ENCODE measurements around the gene DCTN4. TPM values are rescaled to one million over a fixed set of nuclear protein-coding genes. Genes with fewer than 3 reads are reported as not detected.

Gene DCTN4
- total RNA-seq, 1 experiment from 2014 or later: 48.5 TPM

DNA sequence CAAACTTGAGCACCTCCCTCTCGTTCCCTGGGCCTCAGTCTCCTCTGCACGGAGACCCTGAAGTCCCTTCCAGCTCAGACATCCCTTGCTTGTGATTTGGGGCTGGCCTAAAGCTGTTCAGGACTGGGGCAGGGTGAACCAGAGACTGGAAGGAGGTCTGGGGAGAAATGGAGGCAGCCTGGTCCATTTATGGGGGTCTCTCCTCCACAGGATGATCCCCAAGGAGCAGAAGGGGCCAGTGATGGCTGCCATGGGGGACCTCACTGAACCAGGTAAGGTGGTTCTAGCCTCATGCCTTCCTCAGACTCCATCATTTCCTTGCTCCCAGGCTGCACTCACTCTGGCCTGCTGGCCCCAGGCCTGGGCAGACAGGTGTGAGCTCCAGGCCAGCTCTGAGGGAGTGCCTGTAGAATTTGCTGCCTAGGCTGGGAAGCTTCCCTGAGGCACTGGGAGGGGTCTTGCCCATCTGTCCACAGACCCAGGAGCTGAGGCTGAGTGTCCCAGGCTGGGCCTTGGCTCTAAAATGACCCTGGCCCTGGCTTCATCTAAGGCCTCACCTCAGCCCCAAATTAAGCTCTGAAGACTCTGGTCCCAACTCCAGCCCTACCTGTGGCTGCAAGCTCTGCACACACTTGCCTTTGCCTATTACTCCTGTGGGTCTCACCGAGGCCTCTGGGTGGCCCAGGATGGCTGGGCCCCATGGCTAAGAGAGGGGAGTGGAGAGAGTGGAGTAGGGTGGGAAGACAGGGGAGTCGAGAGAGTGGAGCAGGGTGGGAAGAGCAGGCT is 95.9 kb downstream of the DCTN4 start:
- H3K27me3 ChIP-seq (ENCODE audit: insufficient read depth, low read length): no peaks in the 10 kb centered on the region
- no peak overlapping the region for H2BK20ac ChIP-seq (ENCODE audit: low read depth, low read length, poor library complexity, severe bottlenecking)
- no peaks in the 10 kb centered on the region for H4K20me1 ChIP-seq (ENCODE audit: control insufficient read depth, insufficient read depth, insufficient read length)
- H2BK120ac ChIP-seq (ENCODE audit: low read depth, low read length, poor library complexity, severe bottlenecking): no peak overlapping the region
- Mint-ChIP-seq H3K36me3 (ENCODE audit: insufficient read depth in 1 of 3, low read depth in 3 of 3) (no peaks in the 10 kb centered on the region), H3K4me3 (no peak overlapping the region), H3K9me3 (no peaks in the 10 kb centered on the region), H3K27me3 (ENCODE audit: low read depth) (peaks cover 12% of the 10 kb centered on the region), H3K4me1 (peaks cover 17 to 30% of the 10 kb centered on the region in 2 experiments), H3K27ac (no peak overlapping the region)
- H2AFZ ChIP-seq (ENCODE audit: low read length): no peak overlapping the region
- no CpG with 5 or more reads among the region's 4 CpGs for WGBS (ENCODE audit: extremely low coverage, insufficient read length, low lambda C conversion rate)
- no peak for DNase-seq
- no peak overlapping the region for H3K56ac ChIP-seq (ENCODE audit: insufficient read length, low read depth, low read length)
- H4K5ac ChIP-seq (ENCODE audit: insufficient read length, low read depth, low read length): no peak overlapping the region
- H4K91ac ChIP-seq (ENCODE audit: insufficient read length, low read depth, low read length): no peak overlapping the region
- no peak overlapping the region for H3K4me2 ChIP-seq (ENCODE audit: insufficient read depth, insufficient read length, low read length)
- no peak overlapping the region for H2BK12ac ChIP-seq (ENCODE audit: insufficient read length, low read depth, low read length)
- no peak overlapping the region for H2BK15ac ChIP-seq (ENCODE audit: low read depth, low read length)
- no peak overlapping the region for H4K8ac ChIP-seq (replicated peaks; ENCODE audit: insufficient read length, low read depth, low read length)
- H3K23me2 ChIP-seq (ENCODE audit: insufficient read length, low read depth, low read length, poor library complexity, severe bottlenecking): no peaks in the 10 kb centered on the region
- H3K4me1 ChIP-seq (ENCODE audit: insufficient read depth, low read length): no peaks in the 10 kb centered on the region
- H3K9me3 ChIP-seq (ENCODE audit: control insufficient read depth, low read depth, low read length): no peaks in the 10 kb centered on the region
- H3T11ph ChIP-seq (ENCODE audit: low read length): no peak overlapping the region
- H3K18ac ChIP-seq (ENCODE audit: insufficient read length, low read depth, low read length): no peak overlapping the region
- H2BK5ac ChIP-seq (ENCODE audit: insufficient read length, low read length): no peak overlapping the region
- H3K23ac ChIP-seq (ENCODE audit: insufficient read length, low read depth, low read length): no peak overlapping the region
- no peaks in the 10 kb centered on the region for H3K79me2 ChIP-seq (ENCODE audit: insufficient read depth, low read length)
- no peak; the same call in 2 of the 3 replicates for TF ChIP-seq CTCF (conservative IDR thresholded peaks at IDR 0.05)
- no peak overlapping the region for H3K27ac ChIP-seq (ENCODE audit: insufficient read length, low read depth, low read length)
- H3K4ac ChIP-seq (ENCODE audit: low read depth, low read length): no peak overlapping the region
- no peaks in the 10 kb centered on the region for H3K79me1 ChIP-seq (ENCODE audit: insufficient read depth, low read depth, low read length, poor library complexity, severe bottlenecking)
- no peak overlapping the region for H2AK5ac ChIP-seq (ENCODE audit: insufficient read length, low read length)
- H3K14ac ChIP-seq (ENCODE audit: insufficient read depth, low read length): no peak overlapping the region
- H3K9ac ChIP-seq (ENCODE audit: extremely low read depth, insufficient read length, low read length): no peak overlapping the region

Measured in H9 (cell line).